NCI-H524 treated with DMSO at 0.1 percent for 48 hours (cell line): ENCODE data around the gene MCAM.

Experiments
- DNase-seq: peaks from one replicate; lab custom pipeline; 2025; lab: John Stamatoyannopoulos, UW

Gene MCAM

DNA sequence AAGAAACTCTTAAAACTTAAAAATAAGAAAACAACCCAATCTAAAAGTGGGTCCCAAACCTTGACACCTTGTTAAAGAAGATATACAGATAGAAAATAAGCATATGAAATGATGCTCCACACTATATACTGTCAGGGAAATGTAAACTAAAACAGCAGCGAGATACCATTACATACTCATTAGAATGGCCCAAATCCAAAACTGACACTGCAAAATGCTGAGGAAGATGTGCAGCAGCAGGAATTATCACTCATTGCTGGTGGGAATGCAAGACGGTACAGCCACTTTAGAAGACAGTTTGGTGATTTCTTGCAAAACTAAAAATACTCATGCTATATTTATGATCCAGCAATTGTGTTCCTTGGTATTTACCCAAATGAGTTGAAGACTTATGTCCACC, 12.4 kb upstream of the MCAM start:
- DNase-seq, result no peak

DNA sequence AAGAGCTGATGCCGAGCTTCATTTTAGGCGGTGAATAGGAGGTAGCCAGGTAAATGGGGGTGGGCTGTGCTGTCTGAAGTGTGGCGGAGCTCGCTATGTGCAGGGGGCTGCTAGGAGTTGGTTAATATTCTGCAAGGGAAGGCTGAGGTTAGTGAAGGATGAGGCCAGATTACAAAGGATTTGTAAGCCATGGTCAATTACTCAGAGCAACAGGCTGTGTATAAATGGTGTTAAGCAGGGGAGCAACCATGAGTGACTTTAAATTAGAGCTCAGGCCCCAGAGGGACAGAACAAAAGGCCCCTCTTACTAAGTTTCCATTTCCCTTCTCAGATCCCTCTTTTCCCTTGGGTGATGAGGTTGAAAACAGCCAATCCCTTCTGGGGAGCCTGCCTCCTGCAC, 7.3 kb upstream of the MCAM start:
- DNase-seq, result no peak

DNA sequence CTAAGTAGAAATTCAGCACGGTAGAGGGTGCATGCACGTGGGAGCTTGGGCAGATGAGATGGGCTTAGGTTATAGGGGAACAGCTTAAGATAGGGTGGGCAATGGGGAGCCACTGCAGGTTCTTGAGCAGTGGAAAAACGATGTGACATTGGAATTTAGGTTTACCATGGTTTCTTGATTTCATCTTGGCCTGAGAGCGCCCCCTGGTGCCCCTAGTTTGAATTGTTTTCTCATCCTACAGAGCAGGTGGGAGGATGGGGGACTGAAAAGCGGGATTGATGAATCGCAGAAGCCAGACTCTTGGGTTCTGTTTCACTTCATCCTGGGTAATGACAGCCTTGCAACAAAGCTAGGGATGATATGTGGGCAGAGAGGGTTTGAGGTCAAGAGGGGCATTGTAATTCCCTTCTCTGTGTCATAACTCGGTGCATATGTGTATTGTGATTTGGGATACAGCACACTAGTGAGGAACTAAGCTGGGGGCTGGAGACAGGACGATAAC, 6.7 kb upstream of the MCAM start:
- no peak for DNase-seq

DNA sequence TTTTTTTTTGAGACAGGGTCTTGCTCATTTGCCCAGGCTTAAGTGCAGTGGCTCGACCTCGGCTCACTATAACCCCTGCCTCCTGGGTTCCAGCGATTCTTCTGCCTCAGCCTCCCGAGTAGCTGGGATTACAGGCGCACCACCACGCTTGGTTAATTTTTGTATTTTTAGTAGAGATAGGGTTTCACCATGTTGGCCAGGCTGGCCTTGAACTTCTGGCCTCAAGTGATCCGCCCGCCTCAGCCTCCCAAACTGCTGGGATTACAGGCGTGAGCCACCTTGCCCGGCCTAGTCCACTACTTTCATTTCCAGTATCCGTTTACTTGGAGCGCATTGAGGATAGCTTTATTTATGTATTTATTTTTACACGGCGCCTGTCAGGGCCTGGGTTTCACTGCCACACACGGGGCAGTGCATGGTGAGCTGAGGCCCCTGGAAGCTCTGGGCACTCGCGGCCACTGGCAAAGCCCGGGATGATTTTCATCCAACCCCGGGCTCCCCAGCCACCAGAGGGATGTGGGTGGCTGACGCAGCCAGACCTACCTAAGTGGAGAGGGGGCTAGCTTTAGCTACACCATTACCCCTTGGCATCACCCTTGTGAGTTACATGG, 6.1 kb upstream of the MCAM start:
- no peak for DNase-seq

DNA sequence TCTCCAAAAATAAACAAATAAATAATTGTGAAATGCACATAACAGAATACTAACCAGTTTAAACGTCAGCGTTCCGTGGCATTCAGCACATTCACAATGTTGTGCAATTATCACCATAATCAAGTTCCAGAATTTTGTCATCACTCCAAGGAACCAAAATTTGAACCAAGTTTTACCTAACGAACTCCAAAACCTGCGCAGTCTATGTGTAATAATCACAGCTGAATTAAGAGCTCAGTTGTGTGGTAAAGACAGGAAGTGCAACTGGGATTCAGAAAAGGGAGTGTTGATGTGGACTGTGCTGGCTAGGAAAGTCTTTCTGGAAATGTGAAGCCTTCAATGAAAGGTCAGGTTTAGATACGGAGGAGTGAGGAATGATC, 5.4 kb upstream of the MCAM start:
- no peak for DNase-seq

DNA sequence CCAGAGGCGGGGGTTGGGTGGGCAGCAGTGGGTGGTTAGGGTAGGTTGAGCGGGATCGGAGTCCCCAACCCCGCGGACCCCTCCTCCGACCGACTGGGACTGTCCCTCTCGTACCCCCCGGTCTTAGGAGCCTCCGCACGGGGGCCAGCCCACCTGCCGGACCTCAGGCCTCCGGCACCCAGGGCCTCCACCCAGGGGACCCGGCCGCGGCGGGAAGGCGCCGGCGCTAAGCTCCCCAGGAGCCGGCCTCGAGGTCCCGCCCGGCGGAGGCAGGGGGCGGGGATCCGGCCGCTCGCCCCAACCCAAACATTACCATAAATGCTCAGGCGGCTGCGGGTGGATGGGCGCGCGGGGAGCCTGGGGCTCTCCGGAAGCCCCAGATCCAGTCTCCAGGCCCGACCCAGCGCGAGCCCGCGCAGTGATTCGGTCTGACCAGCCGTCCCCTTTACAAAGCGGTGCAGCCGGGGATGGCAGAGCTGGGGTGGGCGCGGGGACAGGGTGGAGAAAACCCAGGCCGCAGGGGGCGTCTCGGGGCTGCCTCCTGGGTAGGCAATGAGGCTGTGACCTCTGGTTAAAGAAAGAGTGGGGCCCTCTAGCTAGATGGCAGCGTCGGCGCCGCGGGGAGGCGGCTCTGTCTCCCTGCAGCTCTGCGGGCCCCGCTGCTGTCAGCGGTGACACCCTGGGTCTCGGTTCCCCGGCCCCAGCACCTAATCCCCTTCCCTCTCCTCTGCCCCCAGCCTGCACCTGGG, 4.0 kb upstream of the MCAM start:
- no peak for DNase-seq

DNA sequence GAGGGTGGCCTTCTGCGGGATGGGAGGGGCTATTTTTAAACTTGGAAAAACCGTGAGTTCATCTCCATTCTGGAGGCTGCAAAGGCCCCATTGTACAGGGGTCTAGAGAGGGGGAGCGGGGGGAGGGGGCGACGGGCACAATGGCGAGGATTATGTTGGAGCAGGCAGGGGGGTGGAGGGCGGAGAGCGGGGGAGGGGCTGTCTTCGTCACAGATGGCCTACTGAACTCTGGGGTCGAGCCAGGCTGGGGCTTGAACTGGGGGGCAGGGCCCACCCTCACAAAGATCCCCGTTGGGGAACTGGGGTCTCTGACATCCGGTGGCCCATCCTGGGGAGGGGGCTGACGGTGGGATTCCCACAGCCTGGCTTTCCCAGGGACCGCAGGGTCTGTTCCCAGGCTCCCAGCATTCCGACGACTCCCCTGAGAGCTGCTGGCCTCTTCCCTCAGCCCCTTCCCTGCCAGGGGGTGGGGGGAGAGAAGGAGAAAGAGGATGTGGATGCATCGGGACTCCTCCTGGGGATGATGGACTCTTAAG, 3.4 kb upstream of the MCAM start:
- no peak for DNase-seq

DNA sequence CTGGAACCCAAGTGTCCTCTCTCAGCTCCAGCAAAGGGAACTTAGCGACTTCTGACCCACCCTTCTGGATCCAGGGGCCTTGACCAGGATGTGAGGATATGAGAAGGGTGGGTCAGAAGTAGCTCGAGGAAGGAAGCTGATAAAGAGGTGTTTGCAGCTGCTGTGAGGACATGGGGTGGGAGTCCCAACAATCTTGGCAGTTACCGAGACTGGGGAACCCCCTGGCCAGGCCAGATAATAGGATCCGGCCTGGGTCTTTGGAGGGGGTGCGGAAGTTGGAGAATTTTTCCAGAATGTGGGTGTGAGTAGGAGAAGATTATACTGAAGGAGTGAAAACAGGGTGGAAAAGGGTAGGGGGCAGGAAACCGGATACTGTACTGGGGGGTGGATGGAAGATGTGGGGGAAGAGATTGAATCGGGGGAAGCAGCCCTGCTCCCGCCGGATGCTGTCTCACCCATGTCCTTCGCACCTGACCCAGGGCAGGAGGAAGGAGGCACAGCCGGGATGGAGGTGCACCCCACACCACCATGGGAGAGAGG, 2.8 kb upstream of the MCAM start:
- DNase-seq, result no peak

DNA sequence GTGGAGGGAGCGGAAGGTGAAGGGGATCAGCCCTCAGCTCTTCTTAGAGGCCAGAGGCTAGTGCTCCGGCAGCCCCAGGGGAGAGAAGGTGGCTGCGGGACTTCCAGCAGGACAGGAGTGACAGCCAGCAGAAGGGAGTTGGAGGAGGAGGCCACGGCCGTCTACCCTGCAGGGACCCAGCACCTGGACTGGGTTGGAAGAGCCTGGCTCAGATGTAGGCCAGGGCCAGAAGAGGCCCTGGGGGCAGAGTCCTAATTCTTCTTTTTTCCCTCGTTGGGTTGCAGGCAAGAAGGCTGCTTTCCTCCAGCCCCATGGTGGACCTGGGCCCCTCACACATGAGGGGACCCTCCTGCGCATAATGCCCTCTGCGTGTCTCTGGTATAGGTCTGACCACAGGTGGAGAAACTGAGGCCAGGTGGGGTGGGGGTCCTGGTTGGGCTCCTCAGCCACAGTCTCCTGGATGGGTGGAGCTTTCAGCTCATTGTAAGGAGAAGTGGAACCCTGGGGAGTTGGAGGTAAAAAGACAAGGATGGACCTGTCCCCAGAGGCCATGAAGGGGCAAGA, 2.3 kb upstream of the MCAM start:
- DNase-seq, result no peak

DNA sequence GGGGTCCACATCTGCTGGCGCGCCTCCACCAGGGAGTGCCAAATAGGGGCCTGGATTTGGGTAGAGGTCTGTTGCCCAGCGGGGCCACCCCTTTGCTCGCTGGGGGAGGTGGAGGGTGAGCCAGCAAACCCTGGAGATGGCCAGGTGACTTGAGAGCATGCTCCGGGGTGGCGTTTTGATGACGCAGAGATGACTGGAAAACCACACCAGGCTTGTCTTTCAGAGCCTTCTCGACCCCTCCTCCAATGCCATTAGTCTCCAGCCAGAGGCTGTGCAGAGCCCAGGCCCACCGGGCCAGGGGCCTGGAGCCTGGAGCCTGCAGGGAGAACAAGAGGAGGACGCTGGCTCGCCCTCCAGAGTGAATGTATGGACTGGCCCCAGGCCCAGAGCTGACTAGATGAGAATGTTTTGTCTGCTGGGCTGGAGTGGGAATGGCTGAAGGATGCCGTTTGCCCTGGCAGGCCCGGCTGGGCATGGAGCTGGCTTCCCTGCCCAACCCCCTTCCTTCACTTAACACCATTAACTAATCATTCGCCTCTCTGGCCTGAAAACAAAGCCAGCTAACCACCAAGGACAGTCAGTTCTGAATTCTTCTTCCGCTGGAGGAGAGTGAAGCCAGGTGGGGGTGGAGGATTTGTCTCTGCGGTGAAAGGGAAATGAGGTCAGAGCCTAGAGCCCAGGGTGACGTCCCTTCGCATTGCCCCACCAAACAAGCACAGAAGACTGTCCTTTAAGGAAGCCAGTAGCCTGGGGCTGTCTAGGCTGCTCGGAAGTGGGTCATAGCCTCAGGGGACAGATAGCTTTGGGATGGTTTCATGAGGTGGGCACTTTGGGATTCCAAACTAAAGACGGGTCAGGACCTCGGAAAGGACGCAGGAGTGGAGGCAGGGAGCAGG, 1.6 kb upstream of the MCAM start:
- no peak for DNase-seq

DNA sequence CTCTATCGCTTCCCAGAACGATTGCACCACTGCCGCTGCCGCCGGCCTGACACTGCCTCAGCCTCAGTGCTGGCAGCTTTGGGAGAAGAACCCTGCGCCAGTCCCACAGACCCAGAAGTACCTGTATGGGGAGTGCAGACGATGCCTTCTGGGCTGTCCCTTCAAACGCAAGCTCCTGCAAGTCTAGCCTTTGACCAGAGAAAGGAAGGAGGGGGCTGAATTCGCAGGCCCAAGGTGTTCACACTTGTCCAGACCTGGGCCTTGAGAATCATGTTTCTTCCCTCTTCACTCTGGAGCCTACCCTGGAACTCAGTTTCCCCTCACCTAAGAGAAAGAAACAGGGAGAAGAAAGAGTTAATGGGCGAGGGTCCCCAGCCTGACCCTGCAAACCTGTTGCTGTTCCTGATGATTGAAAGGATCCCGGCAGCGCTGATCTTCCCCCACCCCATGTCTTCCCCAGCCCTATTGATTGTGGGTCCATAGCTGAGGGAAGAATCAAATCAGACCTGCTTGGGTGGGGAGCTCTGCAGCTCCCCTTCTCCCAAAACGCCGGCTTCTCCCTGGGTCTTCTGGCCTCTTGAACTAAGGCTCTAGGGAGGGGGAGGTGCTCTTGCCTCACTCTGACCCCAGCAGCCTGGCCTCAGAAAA, 786 bp upstream of the MCAM start:
- no peak for DNase-seq

DNA sequence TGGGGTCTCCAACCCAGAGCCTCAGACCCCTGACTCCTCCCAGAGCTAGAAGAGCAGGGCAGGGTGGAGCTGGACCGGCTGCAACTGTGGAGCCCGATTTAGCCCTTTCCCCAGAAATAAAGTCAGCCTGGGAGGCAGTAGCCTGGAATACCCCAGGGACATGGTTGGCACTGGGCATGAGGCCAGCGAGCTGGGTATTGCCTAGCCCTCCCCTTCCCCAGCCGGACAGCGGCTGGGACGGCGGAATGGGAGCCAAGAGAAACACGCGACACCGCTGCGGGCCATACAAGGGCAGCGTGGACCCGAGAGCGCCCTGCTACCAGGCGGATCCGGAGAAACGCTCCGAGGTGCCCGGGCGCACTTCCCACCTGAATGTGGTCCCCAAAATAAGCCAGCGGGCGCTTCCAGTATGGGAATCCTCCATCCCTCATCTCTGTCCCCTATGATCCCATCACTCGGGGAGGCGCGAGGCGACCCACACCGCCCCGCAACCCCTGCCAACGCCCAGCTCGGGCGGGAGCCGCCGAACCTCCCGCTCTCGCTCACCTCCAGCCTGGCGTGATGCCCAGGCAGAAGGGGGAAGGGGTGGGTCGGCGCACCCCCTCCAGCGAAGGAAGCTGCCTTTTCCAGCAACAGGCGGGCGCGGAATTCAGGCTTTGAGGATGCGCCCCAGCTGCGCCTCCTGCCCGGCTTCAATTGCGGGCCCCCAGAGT, 758 bp downstream of the MCAM start:
- no peak for DNase-seq

DNA sequence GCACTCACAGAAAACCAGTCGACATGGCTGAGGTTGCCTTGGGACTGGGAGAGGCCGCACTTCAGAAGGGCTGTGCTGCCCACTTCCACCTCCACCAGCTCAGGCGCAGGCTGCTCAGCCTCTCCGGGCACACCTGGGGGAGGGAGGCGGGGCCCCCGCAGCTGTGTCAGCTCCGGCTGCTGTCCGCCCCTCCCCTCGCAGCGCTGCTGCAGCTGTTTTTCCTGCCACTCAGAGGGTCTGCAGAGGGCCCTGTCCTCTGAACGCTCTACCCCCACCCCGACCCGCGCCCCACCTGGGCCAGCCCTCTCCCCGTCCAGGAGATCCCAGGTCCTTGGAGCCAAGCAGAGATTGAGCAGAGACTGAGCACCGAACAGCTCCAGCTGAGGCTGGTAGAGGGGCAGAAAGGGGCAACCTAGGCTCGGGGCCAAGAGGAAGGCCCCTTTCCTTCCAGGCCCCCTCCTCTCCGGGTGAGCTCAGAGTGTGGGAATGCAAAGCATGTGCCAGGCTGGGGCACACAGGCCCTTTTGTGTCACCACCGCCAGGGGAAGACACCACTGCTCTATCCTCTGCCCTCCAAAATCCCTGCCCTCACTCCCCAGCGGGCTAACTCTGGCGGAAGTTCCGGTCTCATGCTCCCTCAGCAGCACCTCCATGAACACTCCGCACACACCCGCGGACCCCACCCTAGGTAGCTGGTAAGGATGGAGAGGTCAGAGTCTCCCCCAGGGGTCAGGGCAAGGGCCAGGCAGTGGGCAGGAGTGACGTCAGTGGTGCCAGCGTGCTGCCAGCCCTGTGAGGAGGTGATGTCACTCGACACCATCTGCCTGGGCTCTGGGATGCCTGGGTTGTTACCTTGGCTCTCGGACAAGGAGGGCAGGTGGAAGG, 1.6 kb downstream of the MCAM start:
- no peak for DNase-seq

DNA sequence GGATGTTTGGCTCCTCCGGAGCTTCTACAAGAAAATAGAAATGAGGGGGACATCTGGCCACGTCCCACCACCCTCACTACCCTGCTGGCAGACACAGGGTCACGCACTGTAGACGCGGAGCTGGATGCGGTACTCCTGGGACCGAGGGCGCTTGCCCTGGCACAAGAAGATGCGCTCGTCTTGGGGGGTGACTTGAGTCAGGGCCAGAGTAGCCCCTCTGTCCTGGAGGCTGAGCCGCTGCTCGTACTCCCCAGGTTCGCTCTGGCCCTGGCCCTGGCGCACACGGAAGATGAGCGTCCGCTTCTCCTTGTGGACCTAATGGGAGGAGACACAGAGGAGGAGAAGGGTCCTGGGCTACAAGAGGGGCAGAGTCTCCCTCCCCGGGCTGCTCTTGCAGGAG, 2.2 kb downstream of the MCAM start:
- no peak for DNase-seq

DNA sequence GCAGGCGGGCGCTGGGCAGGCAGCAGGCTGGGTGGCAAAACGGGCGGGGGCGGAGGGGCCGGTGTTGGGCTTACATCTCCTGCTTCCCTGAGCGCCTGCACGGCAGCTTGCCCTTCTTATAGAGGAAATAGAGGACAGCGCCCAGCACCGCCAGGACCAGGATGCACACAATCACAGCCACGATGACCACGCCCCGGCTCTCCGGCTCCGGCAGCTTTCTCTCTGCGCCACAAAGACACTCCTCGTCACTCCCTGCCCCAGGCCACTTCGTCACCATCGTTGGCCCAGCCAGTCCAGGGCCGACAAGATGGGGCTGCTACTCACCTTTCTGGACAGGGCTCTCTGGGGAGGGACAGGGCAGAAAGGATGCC, 6.3 kb downstream of the MCAM start:
- no peak for DNase-seq

DNA sequence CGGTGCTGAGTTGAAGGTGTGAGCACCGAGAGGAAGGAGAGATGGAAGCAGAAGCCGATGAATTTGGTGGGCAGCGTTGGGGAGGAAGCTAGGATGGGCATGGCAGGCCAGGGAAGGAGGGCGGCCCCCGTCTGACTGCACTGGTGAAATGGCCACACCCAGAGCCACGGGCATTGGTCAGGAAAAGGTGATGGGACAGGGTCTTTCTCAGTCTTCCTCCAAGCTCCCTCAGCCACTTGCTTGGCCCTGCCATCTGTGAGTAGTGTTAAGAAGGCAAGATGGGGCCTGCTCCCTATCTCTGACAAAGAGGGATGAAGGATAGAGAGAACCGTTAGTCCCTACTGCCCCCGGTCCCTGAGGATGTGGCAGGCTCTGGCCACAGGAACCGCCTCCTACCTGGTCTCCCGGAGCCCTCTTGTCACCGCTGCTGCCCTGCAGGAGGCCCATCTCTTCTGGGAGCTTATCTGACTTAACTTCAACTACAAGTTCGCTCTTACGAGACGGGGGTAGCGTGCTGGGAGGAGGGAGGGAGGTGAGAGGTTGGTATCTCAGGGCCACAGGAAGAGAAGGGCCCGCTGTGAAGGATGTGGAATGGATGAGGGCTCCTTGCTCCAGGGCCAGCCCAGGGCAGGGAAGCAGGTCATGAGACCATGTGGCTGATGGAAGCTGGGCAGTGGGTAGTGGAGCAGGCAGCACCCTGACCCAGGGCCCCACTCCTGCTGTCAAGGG, 6.8 kb downstream of the MCAM start:
- no peak for DNase-seq

DNA sequence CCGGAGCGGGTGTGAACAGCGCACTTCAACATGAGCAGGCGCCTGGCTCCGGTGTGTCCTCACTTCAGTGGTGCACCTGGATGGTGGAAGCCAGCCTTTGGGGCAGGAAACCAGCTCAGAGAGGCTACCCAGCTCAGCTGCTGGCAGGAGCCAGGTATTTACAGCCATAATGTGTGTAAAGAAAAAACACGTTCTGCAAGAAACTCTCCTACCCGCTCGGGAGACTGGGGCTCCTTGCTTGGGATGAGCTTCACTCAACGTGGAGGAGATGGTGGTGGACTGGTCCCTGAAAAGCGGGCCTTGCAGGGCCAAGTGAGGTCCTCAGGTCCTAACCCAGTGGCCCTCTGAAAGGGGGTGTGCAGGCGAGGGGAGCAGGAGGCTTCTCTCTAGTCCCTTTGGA, 7.5 kb downstream of the MCAM start:
- no peak for DNase-seq

DNA sequence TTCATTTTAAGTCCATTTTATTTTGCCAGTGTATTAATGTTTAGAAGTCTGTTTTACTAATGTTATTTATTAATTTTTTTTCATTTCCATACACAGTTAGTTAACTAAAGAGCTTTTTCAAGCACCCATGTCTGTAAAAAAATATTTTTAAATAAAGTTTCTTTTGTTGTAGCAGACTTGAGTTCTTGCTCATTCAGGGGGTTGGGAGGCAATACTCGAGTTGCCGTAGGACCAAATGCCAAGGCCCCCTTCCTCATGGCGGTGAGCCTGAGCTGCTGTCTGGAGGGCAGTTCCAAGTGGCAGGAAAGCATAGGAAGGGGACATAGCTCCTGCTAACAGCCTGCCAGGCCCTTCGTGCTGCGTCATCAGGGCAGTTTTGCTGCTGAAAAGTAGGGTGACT, 9.0 kb downstream of the MCAM start:
- no peak for DNase-seq

DNA sequence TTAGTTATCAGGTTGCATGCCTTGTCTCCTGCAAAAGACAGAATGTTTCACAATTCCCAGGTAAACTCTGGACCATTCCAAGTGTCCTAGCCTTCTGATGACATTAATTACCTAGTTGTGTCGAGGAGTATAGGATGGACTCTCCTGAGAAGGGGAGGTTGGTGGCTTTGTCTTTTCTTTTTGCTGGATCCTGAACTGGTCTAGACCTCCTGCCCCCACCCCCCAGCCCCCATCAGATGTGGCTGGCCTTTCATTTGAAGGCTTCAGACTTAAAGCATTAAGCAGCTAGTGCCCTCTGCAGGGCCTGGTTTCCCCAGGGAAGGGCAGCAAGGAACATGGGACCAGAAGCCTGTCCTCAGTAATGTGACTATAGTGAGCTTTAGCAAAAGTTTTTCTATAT, 9.7 kb downstream of the MCAM start:
- no peak for DNase-seq
